Measurements from ENCODE around the gene MLN.

Gene MLN

GRCh38 chr6:33772902-33773472 is 30.8 kb downstream of the MLN start:
- TF ChIP-seq CTCF (conservative IDR thresholded peaks at IDR 0.05): no peak
- no peak for TF ChIP-seq ZFX (IDR thresholded peaks at IDR 0.05)
- H3K27ac ChIP-seq: no peak overlapping the region

GRCh38 chr6:33772082-33772830 is 31.5 kb downstream of the MLN start:
- H3K27ac ChIP-seq: no peak overlapping the region
- no peak for TF ChIP-seq CTCF (conservative IDR thresholded peaks at IDR 0.05)
- TF ChIP-seq ZFX (IDR thresholded peaks at IDR 0.05): no peak

- H3K27ac ChIP-seq: no peak overlapping the region
These were observed 32.4 kb downstream of the MLN start for GRCh38 chr6:33771146-33772081.

DNA sequence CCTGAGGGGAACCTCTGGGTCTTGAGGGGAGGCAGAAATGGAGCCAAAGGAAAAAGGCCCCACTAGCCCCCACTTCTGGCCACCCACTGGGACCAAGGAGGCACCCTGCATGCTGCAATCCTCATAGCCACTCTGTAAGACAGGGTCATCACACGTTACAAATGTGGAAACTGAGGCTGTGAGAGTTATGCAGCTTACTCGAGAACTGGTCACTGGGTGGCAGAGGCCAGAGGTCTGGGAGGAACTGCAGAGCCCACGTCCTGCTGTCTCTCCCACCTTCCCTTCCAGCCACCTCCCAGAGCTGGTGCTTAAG is 33.0 kb downstream of the MLN start:
- TF ChIP-seq CTCF (conservative IDR thresholded peaks at IDR 0.05) (no peak), ZFX (IDR thresholded peaks at IDR 0.05) (no peak)
- H3K27ac ChIP-seq: no peak overlapping the region

More at GRCh38 chr6:33771146-33772081, 32.4 kb downstream of the MLN start:
- TF ChIP-seq ZFX (IDR thresholded peaks at IDR 0.05) (no peak), CTCF (conservative IDR thresholded peaks at IDR 0.05) (peak; percentile 99)

DNA sequence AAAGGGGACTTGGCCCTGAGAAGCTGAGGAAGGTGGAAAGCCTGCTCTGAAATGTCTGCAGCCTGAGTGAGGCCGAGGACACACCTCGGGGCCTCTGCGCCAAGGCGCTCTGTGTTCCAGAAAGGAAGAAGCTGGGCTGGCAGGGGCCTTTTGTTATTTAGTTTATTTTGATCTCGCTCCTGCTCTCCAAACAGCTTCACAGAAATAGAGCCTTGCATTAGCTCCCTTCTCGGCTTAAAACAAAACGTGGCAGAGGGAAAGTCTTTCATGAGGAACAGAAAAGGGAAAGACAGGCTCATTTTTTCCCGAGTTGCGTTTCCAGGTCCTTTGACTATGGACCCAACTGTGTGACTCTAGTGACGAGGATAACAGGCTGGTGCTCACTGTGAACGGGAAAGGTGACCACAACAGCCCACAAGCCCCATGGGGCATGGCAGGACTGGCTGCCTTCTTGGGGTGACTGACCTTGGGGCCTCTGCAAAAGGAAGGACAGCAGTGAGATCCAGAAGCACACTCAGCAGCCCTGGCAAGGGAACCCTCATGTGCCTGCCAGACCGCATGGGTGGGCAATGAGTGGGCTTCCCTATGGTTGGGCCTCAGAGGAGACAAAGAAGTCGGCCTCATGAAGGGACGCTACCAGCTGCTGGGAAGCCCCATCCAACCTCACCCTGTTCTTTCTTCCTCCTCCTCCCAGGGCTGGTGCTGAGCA is 33.5 kb downstream of the MLN start:
- no peak overlapping the region for H3K27ac ChIP-seq
- TF ChIP-seq ZFX (IDR thresholded peaks at IDR 0.05) (no peak), CTCF (conservative IDR thresholded peaks at IDR 0.05) (no peak)

- no peak for TF ChIP-seq CTCF (conservative IDR thresholded peaks at IDR 0.05)
- no peak for TF ChIP-seq ZFX (IDR thresholded peaks at IDR 0.05)
- H3K27ac ChIP-seq: peak overlapping the region; percentile 37
These were observed 34.5 kb downstream of the MLN start for GRCh38 chr6:33769248-33769821.
